Measurements from ENCODE around the gene POLR3A.
A peak's percentile ranks its signal among the peaks of the same experiment; 100 is the strongest.
"Not testable (repeated sequence)": the region's sequence is repeated elsewhere in the genome, so short reads cannot be mapped to it uniquely, and the experiment has no call there.

The POLR3A gene

DNA sequence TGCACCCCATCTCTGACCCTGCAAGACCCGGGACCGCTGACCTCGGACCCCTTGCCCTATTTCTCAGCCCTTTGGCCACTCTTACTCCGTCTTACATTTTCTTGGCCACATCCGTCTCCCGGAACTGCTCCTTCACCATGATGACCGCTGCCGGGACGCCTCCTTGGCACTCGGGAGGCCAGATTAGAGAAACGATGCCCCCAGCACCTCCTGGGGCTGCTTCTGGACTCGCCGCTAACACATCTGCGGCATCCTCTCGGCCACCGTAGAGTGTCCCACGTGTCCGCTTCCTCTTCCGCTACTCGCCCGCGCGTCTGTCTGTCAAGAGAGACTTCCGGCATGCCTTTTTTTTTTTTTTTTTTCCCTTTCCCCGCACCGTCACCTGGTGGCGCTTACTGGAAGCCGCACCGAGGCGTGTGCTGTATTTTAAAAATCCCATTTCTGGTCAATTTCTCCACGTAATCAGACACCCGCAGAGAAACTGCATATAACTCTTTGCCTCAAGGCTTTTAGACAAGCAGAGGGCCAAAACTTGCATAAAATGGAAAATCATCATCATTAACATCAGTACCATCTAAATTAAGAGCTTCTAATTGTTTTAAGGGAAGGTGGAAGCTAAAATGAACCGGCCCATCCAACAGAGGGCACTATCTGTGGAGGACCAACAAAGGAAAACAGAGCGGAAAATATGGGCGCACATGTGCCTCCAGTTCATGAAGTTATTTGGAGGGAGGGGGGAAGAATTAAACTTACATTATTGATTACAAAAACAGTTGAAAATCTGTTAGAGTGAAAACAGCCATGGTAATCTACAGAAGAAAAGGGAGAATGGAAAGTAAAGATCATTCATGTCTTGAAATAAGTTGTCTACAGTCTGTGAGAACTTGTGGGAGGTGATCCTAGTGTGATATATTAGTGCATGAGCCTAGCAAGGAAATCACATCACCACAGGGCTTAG lies at the start of gene POLR3A:
Gene POLR3A, minus strand, starts transcription at position 247 of the 958 bp plus-strand sequence. Its CDS starts 108 bp downstream, at position 139.
- peak; percentile 98 to 99 for DNase-seq

- DNase-seq, result no peak
These were observed 49.4 kb upstream of the POLR3A start for GRCh38 chr10:78078539-78079330.

- DNase-seq, result not testable (repeated sequence)
These were observed 46.5 kb upstream of the POLR3A start for GRCh38 chr10:78075806-78076205.

DNA sequence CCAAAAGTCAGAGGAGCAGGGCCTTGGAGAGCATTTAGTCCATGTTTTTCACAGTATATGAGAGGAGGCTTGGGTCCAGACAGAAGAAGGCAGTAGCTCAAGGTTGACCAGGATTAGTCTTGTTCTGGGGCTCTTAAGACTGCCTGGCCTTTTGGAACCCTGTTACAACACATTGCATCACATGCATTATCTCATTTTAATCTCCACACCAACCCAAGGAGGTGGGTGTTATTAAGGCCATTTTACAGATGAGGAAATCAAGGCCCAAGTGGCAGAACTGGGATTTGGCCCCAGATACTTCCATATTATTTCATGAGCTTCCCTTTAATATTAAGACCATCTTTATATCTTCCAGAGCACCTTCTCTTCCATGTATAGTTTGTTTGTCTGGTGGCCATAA lies 43.2 kb upstream of the POLR3A start:
- no peak for DNase-seq

- DNase-seq, result no peak
These were observed 42.5 kb upstream of the POLR3A start for GRCh38 chr10:78071857-78072179.

DNA sequence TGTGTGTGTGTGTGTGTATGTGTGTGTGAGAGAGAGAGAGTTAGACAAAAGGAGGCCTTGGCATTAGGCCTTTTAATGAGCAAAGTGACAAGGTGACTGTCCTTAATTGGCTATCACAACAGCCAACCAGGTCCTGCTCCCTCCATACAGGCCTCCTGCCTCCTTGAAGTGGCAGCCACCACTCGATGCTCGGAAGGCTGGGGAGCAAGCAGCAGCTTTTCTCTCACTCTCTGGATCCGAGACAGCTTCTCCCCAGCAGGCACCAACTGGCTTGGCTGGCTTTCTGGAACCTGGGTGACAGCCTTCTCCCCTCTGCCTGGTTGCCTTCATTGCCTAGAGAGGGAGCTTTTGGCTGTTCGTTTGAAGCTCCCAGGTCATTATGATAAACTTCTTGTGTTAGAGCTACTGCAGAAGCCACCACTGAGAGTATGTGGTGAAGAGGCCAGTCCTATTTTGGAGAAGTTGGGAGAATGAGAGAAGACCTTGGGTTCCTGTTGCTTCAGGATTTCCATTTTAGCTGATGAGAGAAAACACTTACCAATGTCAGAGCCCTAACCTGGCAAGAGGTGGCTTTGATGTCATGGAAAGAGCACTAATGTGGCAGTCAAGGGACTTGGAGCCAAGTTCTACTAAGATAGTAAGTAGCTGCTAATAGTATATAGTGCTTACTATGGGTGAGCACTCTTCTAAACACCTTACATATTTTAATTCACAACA lies 42.0 kb upstream of the POLR3A start:
- DNase-seq, result peak in 1 of 2 experiments; percentile 11

- no peak for DNase-seq
These were observed 41.4 kb upstream of the POLR3A start for GRCh38 chr10:78070726-78071125.

DNA sequence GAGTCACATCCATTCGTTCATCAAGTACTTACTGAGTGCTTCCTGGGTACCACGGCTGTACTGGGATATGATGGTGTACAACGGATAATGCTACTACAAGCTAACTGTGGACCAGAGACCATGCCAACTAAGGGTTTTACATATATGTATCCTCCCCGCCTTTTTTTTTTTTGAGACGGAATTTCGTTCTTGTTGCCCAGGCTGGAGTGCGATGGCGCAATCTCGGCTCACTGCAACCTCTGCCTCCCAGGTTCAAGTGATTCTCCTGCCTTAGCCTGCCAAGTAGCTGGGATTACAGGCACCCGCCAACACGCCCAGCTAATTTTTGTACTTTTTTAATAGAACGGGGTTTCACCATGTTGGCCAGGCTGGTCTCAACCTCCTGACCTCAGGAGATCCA lies 40.7 kb upstream of the POLR3A start:
- DNase-seq, result not testable (repeated sequence)

- no peak for DNase-seq
These were observed 39.8 kb upstream of the POLR3A start for GRCh38 chr10:78069151-78069550.

DNA sequence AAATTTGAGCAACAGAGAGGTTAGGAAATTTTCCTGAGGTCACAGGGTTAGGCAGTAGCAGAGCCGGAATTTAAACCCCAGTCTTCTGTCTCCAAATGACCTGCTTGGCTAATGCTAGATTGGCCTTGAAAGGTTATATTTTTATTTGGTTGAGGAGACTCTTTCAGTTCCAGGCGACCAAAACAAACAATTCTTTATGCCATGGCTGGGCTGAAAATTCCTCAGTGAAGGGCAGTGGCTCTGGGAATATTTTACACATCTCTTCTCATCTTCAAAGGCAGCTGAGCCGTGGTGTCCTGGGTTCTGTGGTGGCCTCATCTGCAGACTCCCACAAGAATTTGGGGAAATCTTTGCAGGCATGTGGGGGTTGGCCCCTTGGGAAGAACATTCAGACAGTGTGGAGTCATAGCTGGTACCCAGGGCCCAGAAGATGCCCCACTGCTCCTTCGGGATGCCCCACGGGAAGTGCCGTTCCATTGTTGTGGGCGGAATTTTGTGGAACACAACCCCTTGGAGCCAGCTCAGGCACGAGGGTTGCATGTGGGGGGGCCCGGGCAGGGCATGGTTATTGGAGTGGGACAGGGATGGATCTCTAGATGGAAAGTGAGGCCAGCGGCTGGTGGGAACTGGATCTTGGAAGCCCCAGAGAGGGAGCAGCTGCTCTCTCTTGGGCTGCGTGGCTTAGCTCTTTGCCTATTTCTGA lies 37.6 kb upstream of the POLR3A start:
- no peak for DNase-seq

GRCh38 chr10:78066012-78066411 lies 36.7 kb upstream of the POLR3A start:
- no peak for DNase-seq

- no peak for DNase-seq
These were observed 36.3 kb upstream of the POLR3A start for GRCh38 chr10:78065611-78066010.

GRCh38 chr10:78064919-78065318 lies 35.6 kb upstream of the POLR3A start:
- not testable (repeated sequence) for DNase-seq

GRCh38 chr10:78063236-78063635 lies 33.9 kb upstream of the POLR3A start:
- no peak for DNase-seq

- DNase-seq, result no peak
These were observed 33.0 kb upstream of the POLR3A start for GRCh38 chr10:78062296-78062695.

DNA sequence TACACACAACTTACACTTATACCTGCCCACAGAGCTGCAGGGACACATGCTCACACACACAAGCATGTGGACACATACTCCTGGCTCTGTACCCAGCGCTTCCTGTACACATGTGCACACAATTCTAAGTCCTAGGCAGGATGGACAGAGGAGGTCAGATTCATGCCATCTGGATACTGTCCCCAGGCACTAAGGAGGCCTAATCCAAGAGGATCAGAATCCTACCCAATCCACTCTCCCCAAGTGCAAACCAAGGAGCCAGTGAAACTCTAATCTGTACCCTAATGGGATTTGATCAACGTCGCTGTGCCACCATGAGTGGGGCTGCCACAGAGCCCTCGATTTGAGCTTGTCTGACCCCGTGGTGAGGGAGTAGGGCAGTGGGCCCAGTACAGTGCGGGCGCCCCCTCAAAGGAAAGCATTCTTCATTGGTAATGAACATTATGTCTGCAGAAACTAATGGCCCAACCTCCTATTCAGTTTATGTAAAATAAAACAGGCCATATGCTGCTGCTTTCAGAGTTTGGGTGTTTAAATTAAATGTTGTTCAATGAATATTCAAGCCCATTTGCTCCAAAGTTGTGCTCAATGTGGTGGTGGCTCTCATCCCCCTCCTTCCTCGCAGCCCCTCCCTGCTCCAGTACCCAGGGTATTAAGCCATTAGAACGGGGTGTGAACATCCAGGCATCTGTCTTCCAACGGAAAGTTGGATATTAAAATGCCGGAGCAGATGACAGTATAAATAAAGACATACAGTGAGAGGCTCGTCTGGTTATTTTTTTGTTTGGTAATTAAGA lies 30.8 kb upstream of the POLR3A start:
- no peak for DNase-seq

GRCh38 chr10:78058562-78058961 lies 29.2 kb upstream of the POLR3A start:
- DNase-seq, result no peak

DNA sequence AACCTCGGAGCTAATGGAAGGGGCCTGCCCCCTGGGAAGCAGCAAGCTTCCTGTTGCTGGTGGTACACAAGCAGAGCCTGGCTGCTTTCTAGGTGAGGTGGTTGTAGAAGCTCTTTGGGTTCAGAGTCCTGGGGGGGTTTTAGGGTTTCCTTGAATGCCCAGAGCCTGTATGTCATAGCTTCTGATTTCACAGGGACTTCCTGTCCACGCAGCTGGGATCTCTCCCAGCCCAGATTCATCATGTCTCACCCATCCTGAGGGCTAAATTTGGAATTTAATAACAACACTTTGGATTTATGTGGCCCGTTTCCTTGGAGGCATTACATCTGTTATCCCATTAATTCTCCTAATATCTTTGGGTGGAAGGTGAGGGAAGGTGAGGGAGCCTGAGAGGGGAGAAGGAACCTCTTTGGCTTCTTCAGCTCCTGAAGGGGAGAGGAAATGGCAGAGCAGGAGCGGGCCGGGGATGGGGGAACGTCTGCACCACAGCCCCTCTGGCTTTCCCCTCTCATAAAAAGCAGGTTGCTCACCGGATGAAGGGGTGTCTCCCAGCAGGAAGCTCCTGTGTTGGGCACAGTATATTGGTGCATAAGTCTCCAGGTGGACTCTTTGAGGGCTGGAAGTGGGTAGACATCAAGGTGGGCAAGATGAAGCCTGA lies 24.0 kb upstream of the POLR3A start:
- no peak for DNase-seq

DNA sequence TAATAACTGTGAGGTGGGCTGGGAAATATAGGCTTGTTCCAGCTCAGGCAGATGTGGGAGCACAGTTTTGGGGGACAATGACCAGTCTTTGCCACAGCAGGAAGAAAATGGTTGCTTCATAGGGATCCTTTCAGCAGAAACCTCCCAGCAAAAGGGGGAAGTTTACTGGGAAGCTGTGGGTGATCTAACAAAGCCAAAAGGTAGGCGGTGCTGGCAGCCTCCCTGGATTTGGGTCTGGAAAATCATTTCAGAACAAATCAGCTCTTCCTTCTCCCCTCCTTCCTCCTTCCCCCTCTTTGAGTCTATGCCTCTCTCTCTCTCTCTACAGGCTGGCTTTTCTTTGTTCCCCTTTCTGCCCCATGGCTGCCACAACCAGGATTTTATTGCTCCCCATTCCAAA lies 20.5 kb upstream of the POLR3A start:
- peak; percentile 24 to 44 for DNase-seq

DNA sequence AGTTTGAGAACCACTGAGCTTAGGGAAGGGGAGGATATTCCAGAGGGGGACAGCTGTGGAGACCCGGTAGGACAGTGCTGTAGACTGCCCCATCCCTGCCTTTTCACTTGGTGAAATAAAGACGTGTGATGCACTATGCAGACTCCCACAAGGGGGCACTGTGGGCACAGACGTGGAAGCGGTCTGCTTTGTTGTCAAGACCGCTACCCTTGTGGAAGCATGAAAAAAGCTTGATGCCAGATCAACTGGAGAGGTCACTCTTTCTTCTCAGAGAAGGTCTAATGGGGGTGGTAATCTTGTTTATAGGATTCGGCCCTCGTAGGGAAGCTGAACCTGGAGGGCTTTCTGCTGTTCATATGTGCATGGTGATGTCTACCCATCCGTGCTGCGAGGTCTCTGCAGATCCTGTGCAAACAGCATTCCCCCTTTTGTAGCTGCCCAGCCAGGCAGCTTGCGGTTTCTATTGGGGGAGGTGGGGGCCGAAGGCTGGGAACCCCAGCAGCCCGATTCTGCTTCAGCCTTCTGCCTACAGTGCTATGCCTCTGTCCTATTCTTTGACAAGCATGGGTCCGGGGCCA lies 18.1 kb upstream of the POLR3A start:
- DNase-seq, result peak; percentile 89 to 92
